WTC11 (cell line): ENCODE results near the gene BTBD7.

Source experiments
- CTCF ChIP-seq: fragments of 200-600 bp; IDR thresholded peaks from 2 replicates; pipeline ENCODE4 v1.8.0; 2022; ENCODE audit warnings: antibody characterized with exemption
- ELF4 ChIP-seq: sonication (generic); formaldehyde crosslinking; IDR thresholded peaks from 2 replicates; pipeline ENCODE4 v1.8.1; 2022; ENCODE audit warnings: low read depth, mild to moderate bottlenecking, moderate library complexity, missing genetic modification reagents
- KAT7 ChIP-seq: sonication (generic); formaldehyde crosslinking; IDR thresholded peaks from 2 replicates; pipeline ENCODE4 v1.8.1; 2023; ENCODE audit warnings: missing genetic modification reagents, mild to moderate bottlenecking, borderline replicate concordance
- NFYB ChIP-seq: sonication (generic); formaldehyde crosslinking; conservative IDR thresholded peaks from 2 replicates; pipeline ENCODE4 v1.8.0; 2022; ENCODE audit warnings: low read depth, missing genetic modification reagents
- SP1 ChIP-seq: sonication (generic); formaldehyde crosslinking; conservative IDR thresholded peaks from 2 replicates; pipeline ENCODE4 v1.8.1; 2022; ENCODE audit warnings: missing genetic modification reagents
- TP53 ChIP-seq: sonication (generic); formaldehyde crosslinking; IDR thresholded peaks from 2 replicates; pipeline ENCODE4 v1.8.1; 2023; ENCODE audit warnings: mild to moderate bottlenecking, missing genetic modification reagents
- ZSCAN18 ChIP-seq: fragments of 250-450 bp; sonication (Bioruptor Pico); IDR thresholded peaks from 2 replicates; pipeline ENCODE4 v2.1.2; 2022; ENCODE audit warnings: mild to moderate bottlenecking, moderate library complexity
- TF ChIP-seq, protein P1 (sequence below): sonication (generic); formaldehyde crosslinking; IDR thresholded peaks from 2 replicates; pipeline ENCODE4 v1.8.1; 2023; ENCODE audit warnings: mild to moderate bottlenecking, missing genetic modification reagents, moderate library complexity
- TF ChIP-seq, protein P2 (sequence below): sonication (generic); formaldehyde crosslinking; IDR thresholded peaks from 2 replicates; pipeline ENCODE4 v1.8.0; 2022; ENCODE audit warnings: mild to moderate bottlenecking, missing genetic modification reagents

GRCh38 chr14:93309427-93309966 lies 23.3 kb downstream of the BTBD7 start:
- no peak for TF ChIP-seq KAT7
- TF ChIP-seq CTCF, result no peak
- TF ChIP-seq ZSCAN18 (CRISPR knock-in tag), result no peak
- no peak for TF ChIP-seq TP53 (CRISPR knock-in tag)
- TF ChIP-seq, protein P1, sequence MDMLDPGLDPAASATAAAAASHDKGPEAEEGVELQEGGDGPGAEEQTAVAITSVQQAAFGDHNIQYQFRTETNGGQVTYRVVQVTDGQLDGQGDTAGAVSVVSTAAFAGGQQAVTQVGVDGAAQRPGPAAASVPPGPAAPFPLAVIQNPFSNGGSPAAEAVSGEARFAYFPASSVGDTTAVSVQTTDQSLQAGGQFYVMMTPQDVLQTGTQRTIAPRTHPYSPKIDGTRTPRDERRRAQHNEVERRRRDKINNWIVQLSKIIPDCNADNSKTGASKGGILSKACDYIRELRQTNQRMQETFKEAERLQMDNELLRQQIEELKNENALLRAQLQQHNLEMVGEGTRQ (CRISPR knock-in tag), result no peak
- TF ChIP-seq SP1 (CRISPR knock-in tag), result no peak
- TF ChIP-seq, protein P2, sequence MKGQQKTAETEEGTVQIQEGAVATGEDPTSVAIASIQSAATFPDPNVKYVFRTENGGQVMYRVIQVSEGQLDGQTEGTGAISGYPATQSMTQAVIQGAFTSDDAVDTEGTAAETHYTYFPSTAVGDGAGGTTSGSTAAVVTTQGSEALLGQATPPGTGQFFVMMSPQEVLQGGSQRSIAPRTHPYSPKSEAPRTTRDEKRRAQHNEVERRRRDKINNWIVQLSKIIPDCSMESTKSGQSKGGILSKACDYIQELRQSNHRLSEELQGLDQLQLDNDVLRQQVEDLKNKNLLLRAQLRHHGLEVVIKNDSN (CRISPR knock-in tag), result no peak
- TF ChIP-seq ELF4 (CRISPR knock-in tag), result no peak
- TF ChIP-seq NFYB (CRISPR knock-in tag), result no peak
